CD1c-positive myeloid dendritic cell (primary cell): ENCODE measurements around the gene ANKRD23.
"Not testable (repeated sequence)": the region's sequence is repeated elsewhere in the genome, so short reads cannot be mapped to it uniquely, and the experiment has no call there.

Experiments used
- DNase-seq: peaks from one replicate; pipeline ENCODE4 v3.0.0-alpha.2; 2016; ENCODE audit errors: extremely low spot score

Gene ANKRD23

DNA sequence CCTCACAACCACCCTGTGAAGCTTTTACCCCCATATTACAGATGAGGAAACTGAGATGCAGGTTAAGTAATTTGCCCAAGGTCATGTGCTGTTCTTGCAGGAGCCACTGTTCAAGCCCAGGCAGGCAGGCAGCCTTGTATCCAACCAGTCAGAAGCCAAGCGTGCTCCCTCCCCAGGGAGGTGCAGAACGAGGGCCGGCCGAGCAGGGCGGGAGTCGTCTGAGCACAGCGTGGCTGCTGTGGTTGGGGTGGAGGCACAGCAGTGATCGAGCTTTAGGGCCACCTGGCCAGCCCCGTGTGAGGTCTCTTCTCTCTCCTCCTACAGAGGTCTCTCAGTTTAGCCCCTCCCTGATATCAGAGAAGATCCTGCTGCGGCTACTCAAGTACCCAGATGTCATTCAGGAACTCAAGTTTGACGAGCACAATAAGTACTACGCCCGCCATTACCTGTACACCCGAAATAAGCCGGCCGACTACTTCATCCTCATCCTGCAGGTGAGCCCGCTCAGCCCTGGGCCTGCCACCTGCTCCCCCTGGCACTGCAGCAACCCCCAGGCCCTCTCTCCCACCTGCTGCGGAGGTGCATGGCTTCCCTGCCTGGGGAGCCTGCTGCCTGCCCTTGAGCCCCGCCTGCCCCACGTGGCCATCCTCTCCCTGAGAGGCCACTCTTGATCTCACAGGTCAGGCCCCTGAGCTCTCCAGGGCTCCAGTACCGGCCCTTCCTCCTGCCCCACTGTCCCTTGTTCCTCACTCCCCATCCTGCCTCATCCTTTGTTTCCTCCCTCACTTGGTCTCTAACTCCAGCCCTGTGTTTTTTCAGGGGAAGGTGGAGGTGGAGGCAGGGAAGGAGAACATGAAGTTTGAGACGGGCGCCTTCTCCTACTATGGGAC is 44.8 kb downstream of the ANKRD23 start:
- no peak for DNase-seq

DNA sequence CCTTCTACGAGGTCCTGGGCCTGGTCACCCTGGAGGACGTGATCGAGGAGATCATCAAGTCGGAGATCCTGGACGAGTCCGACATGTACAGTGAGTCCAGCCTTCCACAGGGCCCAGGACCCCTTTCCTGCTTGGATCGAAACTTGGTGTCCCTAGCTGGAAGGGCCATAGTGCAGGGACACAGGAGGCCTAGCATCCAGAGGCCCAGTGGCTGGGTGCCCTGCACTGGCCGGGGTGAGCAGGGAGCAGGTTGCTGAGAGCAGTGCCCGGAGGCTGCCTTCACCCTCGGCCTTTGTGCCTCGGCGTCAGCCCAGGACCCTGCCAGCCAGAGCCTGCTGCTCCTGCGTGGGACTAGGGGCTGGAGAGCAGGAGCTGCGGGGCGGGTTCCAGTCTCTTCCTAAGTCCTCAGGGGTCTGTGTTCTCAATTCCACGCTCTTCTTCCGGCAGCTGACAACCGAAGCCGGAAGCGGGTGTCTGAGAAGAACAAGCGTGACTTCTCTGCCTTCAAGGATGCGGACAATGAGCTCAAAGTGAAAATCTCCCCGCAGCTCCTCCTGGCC is 46.7 kb downstream of the ANKRD23 start:
- no peak for DNase-seq

DNA sequence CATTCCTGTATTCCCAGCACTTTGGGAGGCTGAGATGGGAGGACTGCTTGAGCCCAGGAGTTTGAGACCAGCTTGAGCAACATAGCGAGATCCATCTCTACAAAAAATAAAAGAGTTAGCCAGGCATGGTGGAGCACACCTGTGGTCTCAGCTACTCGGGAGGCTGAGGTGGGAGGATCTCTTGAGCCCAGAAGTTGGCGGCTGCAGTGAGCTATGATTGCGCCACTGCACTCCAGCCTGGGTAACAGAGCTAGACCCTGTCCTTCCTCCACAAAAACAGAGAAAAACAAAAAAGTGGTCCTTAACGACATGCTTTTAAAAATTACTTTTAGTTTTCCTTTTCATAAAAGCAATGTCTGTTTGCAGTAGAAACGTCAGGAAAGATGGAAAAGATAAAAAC is 47.3 kb downstream of the ANKRD23 start:
- DNase-seq: not testable (repeated sequence)

DNA sequence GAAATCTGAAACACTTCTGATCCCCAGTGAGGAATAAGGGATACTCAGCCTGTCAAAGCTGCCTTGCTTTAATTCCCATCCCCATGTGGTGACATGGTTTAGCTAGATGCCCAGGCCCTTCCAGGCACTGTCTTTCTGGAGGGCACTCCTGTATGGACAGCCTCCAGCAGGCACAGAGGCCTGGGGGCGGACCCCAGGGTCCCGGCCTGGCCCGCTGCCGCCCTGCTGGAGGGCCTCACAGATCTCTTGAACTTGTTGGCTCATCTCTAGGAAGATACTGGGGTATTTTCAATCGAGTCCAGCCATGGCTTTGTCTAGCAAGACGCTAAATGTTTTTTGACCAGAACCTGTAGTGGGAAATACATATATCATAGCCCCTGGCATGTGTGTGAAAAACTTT is 48.7 kb downstream of the ANKRD23 start:
- no peak for DNase-seq

DNA sequence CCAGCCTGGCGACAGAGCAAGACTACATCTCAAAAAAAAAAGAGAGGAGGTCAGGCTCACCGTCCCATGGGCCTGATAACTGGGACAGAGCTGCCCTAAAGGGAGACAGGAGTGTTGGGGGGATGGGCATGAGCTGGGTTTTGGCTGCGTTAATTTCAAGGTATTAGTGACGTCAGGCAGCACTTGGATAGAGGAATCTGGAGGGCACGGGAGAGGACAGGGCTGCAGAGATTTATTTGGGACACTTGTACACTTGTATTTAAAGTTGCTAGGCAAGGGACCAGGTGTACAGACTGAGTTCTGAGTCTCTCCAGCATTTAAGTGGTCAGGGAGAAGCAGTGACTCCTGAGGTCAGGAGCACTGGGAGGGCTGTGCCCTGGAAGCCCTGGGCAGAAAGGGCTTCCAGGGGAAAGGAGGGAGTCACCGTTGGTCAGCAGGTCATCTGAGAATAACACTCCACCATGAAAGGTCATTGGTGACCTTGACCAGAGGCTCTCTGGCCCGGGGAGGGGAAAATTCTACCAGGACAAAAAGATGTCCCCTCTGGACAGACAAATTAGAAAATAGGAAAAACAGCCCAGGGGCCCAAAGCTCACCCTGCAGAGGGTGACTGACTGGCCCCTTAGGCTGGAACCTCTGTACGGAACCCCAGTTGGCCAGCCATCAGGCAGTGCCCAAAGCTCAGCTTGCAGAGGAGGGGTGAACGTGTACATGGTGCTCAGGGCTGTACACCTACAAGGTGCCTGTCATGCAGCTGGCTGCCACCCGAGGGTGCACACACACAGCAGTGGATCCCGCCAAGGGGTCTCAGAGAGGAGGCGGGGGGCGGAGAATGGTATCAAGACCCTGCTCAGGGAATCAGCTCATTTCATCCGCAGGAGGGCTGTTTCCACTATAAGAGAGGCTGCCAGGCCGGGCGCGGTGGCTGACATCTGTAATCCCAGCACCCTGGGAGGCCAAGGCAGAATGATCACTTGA is 50.8 kb downstream of the ANKRD23 start:
- DNase-seq: no peak

DNA sequence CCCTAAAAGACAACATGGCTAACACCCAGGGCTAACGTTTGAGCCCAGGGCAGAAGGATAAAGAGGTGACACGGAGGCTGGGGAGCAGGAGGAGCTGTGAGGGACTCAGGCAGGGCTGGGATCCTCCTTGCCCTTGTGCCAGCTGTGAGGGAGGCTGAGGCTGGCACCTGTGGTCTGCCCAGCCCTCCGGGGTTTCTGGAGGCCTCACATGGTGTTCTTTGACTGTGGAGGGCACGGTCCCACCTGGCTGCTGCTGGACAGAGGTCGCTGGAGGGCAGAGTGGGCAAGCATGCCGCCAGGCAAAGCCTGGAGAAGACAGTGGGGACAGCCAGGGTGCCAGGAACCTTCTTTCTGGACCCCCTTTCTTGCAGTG is 54.6 kb downstream of the ANKRD23 start:
- DNase-seq: no peak

DNA sequence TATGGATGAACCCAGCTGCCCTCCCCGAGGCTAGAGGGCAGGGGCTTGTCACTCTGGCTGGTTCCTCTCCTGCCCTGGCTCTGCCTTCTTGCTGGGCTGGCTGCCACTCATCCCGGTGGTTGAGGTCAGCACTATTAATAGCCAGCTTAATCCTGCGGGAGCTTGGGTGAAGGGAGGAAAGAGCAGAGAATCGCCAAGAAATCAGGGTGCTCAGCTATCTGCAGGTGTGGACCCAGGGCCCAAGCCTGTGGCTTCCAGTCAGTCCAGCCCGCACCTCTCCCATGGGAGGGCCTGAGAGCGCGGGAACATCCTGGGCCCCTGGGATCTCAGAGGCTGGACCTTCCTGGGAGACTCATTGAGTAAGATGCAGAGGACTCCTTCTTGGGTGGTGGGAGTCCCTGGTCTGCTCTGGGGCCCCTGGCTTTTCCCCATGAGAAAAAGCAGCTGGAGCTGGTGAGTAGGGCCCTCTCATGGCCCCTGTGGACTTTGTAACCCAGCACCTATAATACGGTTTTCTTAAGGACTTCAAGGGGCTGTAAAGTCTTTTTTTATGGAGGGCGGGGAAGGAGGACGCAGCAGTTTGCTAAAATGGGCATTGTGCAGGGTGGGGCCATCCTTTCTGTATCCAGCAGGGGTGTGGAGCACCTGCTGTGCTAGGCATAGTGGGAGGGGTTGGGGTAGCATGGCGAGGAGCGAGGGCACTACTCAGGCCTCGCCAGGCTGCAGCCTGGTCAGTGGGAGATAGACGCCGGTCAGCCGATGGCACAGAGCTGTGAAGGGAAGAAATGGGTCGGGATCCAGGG is 55.2 kb downstream of the ANKRD23 start:
- no peak for DNase-seq
